ENCODE results near the gene COX4I2.
"Not testable (repeated sequence)": the region's sequence is repeated elsewhere in the genome, so short reads cannot be mapped to it uniquely, and the experiment has no call there.

COX4I2 gene

DNA sequence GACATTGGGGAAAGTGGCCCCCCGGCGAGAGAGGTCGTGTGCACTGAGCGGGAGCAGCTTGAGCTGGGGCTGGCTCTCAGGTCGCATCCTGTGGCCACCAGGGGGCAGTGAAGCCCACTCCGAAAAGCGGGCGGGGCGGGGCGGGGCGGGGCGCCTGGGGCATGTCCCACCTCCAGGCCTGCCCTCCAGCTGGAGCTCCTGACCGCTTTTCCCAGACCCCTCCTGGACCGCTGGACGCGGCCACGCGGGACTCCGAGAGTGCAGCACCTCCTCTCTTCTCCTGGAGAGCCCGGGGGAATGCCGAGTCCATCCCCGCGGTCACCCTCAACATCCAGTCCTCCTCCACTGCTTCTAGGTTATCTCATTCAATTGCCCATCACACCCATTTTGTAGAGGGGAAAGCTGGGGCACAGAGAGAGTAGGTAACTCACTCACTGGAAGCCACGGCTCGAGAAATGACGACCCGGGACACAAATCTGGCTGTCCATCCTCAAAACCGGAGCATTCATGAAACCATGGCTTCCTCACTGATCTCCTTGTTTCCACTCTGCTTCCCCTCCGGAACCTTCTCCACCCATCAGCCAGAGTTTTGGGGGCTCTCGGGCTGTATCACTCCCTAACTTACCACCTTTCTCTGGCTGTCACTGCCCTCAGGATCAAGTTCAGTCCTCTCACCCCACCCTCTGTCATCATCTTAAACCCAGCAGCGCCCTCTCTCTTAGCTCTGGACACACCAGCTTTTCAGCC is 24.1 kb downstream of the COX4I2 start:
- no peak for FAIRE-seq

DNA sequence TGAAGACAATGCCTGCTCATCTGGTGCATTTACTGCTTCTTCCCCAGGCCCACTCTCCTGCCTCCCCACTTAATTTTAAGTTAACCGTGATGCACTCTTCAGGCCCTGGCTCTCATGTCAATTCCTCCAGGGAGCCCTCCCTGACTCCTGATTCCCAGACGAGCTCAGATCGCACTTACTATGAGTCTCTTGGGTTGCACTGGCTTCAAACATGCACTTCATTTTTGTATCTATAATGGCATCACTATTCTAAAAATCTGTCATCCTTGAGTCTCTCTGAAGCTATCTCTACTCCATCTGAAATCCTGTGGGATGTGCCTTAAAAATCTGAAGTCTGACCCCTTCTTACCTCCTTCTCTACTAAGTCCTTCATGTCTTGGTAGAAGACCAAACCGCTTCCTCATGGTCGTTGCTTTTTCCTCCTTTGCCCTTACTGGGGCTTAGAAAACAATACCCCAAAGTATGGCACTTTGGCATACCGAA is 24.7 kb downstream of the COX4I2 start:
- no peak for FAIRE-seq

DNA sequence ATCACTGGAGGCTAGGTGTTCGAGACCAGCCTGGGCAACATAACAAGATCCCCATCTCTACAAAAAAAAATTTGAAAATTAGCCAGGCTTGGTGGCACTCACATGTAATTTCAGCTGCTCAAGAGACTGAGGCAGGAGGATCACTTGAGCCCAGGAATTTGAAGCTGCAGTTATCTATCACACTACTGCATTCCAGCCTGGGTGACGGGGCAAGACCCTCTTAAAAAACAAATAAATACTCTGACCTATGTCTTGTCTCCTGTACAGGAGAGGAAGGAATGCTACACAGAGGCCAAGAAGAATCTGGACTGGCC is 25.8 kb downstream of the COX4I2 start:
- no peak for FAIRE-seq

DNA sequence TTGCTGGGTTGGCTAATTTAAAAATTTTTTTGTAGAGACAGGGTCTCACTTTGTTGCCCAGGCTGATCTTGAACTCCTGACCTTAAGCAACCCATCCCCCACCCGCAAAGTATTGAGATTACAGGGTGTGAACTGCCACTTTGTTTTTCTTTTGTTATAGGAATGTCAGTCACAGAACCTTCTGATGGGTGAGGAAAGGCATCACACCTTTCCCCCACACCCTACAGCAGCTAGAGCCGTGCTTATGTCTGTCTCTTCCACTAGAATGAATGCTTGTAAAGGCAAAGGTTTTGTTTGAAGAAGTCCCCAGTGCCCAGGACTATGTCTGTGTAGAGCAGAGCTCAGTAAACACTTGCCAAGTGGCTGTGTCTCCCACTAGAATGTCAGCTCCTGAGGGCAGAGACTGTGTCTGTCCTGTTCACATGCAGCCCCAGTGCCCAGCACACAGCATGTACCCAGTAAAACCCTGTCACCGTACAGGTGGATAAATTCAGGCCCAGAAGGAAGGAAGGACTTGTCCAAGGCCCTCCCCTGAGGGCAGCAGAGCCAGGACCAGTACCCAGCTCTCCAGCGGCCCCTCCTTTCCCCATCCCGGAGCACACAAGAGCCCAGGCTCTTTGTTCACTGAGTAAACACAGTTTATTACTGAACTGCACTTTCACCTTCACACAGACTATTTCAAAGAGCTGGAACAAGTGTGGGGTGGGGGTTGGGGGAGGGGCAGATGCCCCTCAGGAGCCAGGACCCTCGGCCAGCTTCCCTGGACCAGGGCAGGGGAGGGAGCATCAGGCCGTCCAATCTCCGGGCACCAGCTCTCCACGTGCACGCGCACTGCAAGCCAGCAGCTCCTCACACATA is 26.4 kb downstream of the COX4I2 start:
- no peak for FAIRE-seq

DNA sequence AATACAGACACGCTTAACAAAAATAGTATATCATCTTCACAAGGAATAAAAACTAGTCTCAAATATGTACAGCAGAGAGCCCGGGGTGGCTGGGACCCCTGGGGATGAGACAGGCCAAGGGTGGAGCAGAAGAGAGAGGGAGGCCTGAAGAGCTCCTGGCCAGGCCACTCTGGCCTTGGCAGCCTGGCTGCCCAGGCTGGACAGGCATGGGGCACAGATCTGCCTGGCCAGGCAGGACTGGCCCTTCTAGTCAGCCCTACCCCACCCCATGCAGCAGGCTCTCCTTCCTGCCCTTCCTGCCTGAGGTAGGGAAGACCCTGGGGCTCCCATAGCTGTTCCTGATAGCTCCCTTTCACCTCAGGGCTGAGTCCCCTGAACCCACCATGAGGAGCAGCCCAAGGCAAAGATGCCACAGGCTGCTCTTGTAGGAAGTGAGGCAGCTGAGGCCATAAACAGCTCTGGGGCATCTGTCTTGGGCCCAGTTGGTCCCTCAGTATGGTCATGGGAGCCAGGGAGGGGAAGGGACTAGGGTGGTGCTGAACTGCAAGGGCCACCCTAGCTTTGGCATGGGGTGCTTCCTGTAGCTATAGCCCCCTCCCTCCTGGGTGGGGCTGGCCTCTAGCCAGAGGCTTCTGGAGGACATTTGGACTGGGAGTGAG is 27.1 kb downstream of the COX4I2 start:
- FAIRE-seq = no peak

DNA sequence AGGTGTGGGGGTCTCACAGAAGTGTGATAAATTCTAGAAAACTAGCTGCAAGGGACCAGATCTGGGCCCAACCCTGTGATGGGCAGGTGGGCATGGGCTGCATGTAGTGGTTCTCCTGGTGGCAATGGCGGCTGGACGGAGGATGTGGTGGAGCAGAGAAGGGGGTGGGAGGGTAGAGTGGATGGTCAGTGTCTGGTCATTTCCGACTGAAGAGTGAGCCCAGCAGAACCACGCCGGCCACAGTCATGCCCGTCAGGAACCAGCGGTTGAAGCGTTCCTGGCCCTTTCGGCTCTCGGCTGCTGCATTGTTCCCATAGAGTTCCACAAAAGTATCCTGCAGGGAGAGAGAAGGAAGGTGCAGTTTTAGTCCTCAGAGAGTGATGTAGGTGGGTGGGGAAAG is 28.0 kb downstream of the COX4I2 start:
- FAIRE-seq = no peak

DNA sequence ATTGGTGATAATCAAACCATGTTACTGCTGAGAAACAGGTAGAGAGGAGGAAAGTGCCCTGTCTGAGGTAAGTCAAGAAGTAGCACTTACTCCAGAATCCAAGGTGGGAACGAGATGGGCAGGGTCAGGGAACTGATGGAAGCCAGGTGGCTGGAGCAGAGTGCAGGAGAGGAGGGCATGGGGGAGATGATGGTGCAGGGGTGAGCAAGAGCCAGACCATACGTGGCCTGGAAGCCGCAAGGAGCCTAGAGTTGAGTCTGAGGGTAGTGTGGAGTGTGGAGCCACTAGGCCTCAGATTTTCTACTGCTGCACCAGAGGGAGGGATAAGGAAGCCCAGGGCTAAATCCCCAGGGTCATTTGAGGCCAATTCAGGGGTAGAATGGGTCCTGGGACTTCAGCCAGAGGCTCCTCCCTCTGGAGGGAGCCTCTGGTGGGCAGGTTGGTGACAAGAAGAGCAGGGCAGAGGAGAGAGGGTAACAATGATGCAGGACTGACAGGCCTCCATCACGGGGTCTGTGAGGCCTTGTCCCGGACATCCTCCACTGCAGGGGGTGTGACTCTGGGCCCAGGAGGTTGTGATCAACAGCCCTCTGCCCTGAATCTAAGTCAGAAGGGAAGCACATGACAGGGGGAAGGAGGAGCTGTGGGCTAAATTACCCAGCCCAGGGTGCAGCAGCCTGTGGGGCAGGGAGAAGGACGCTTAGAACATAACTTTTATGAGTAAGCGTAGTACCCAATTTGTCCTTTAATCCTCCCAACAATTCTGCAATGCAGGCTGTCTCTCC is 28.7 kb downstream of the COX4I2 start:
- no peak for FAIRE-seq

DNA sequence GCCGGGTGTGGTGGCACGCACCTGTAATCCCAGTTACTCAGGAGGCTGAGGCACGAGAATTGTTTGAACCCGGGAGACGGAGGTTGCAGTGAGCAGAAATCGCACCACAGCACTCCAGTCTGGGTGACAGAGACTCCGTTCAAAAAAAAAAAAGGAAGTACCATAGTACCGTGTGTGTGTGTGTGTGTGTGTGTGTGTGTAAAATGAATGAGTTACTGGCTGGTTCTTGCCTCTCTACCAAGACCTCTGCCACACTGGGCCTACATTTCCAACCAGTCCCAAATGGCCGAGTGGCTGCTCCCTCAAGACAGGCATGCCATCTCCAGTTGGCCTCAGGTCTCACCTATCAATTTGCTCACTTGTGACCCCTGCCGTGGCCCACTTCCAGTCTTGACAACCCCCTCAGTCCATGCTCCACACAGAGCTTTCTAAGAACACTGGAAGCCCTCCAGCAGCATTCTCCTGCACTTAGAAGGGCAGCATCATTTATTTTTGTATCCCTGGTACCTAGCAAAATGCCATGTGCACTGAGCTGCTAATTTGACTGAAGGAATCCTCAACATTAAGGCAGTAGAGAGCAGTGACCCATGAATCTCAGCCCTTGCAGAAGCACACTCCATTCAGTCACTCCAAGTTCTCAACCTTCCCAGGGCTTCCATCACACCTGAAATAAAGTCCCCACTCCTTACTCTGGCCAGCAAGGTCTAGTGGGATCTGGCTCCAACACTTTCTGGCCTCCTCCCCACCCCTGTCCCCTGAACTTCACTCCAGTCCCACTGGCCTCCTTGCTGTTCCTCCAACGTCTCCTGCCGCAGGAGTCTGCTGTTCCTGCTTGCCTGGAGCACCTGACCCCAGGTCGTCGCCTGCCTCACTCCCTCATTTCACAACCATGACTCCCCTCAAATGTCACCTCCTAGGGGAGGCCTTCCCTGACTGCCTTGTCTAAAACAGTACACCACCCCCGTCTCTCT is 29.9 kb downstream of the COX4I2 start:
- no peak for FAIRE-seq

DNA sequence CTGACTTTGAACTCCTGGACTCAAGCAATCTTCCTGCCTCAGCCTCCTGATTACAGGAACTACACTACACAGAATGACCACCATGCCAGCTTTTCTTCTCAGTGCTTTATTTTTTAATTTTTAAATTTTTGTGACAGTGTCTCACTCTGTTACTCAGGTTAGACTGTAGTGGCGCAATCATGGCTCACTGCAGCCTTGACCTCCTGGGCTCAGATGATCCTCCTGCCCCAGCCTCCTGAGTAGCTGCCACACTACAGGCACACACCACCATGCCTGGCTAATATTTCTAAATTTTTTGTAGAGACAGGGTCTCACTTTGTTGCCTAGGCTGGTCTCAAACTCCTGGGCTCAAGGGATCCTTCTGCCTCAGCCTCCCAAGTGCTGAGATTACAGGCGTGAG is 31.2 kb downstream of the COX4I2 start:
- not testable (repeated sequence) for FAIRE-seq

DNA sequence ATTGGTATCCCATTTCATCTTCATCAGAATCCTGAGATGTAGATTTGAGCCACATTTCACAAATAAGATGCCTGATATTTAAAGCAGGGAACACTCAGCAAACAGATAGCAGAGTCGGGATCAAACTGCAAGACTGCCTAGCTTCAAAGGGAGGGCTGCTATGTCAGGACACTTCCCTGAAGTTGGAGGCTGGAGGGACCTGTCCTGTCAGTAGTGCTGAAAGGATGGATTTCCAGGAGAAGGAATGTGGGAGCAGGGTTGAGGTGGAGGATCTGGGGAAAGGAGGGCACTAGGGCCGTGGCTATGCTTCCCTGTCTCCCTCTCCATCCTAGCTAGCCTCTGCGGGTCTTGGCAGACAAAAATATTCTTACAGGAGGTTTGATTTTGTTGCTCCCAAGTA is 32.2 kb downstream of the COX4I2 start:
- no peak for FAIRE-seq

DNA sequence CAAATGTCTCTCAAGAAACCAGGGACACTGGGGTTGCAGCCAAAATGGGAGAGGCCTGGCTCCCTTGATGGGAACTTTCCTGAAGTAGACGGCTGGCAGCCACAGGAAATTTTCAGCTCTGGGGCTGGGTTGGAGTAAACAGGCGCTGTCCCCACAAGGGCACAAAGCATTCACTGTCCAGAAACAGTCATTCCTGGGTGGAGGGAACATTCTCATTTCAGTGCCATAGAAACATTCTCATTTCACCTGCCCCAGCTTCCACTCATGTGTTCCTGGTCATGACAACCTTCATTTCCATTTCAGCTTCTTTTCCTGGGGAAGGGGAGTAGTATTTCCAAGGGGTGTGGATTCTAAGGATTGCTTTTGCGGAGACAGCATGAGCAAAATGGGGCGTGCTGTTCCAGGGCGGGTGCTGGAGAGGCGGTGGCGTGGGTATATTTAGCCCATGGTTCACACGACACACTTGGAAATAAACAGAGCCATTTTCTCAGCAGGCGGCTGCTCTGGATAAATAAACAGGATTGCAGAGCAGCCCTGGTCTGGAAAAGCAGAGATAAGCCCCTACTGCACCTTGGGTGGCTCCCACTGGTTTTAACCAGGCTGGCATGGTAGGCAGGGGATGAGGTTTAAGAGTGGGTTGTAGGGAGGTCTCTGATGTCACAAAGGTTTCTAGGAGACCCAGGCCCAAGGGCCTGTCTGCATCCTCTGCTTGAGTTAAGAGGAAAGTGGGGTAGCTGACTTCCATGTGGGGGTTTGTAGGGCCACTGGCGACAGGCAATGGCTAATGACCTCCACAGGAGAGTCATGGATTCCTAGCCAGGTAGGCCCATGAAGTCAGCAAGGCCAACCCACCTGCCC is 32.9 kb downstream of the COX4I2 start:
- FAIRE-seq = no peak

DNA sequence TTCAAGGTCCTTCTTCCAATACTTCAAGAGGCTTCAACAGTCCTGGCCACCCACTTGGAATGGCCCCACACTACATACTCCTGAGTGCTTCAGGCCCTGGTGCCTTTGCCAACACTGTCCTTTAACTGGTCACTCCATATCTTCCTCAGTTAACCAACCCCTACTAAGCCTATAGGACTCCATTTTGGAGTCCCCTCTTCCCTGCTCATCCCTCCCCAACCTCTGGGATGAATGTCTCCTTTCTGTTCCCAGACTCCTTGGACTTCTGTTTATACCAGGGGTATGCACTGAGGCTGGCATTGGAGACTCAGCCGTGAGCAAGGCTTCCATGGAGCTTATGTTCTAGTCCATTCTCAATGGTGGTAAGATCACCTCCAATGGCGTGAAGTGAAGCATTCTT is 33.6 kb downstream of the COX4I2 start:
- no peak for FAIRE-seq

DNA sequence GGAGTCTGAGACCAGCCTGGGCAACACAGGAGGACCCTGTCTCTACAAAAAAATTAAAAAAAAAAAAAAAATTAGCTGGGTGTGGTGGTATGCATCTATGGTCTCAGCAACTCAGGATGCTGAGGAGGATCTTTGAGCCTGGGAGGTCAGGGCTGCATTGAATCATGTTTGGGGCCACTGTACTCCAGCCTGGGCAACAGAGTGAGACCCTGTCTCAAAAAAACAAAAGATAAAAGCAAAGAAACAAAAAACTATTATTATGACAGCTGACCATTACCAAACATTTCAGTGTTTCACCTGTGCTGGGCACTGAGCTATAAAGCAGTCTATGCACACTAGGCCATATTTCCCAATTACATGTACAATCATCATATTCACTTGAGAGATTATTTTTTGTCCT is 35.7 kb downstream of the COX4I2 start:
- FAIRE-seq = no peak

DNA sequence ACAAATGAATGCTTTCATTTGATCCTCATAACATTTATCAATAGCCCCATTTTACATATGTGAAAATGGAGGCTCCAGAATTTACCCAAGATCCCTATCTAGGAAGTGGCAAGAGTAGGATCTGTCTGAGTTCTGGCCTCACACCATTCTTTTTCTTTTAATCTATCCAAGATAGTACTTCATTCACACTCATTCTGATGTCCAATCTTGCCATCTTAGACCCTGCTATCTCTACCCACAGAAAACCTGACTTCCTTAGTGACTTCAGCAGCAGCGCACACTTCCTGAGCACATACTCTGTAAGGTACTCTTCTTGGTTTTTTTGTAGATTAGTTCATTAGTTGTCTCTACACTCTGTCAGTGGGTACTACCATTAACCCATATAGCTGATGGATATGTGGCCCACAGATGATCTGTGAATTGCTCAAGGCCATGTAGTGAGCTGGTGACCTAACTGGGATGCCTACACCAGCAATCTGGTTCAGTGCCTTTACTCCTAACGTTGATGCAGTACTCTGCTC is 36.3 kb downstream of the COX4I2 start:
- no peak for FAIRE-seq

DNA sequence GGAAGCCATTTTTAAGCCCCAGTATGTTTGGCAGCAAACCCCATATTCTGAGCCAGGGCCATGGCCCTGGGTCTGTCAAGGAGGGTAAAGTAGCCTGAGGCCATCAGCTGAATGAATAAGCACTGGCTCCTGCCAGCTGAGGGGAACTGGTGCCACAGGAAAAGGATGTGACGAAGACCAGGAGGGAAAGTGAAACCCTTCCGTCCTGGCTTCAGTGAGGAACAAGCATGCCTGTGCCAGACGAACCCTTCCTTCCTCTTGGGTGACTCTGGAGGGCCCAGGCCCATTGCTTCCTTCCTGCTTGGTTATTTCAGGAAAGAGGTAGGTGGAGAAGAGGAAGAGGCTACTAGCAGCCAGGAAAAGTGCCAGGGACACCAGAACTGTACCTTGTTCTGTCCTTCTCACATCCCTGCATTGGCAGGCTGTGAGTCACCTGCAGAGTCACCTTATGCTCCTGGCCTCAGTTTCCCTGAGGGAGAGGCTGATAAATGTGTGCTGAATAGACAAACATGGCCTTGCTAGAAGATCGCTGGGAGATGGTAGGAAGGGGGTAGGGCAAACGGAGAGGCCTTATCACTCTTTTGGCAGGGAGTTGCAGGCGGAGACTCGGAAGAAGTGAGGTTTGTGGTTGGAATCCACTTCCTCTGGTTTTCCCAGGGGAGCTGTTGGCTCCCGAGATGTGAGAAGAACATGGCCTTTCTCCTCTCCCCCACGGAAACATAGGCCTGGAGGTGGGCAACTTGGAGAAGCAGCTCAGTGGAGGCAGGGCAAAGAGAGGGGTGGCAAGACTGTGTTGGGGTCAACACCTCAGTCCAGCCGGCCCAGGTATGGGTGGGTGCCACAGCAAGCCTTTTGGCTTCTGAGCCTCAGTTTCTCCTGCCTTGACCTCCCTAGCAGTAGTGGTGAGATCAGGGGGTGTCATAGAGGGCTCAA is 37.4 kb downstream of the COX4I2 start:
- FAIRE-seq = no peak

DNA sequence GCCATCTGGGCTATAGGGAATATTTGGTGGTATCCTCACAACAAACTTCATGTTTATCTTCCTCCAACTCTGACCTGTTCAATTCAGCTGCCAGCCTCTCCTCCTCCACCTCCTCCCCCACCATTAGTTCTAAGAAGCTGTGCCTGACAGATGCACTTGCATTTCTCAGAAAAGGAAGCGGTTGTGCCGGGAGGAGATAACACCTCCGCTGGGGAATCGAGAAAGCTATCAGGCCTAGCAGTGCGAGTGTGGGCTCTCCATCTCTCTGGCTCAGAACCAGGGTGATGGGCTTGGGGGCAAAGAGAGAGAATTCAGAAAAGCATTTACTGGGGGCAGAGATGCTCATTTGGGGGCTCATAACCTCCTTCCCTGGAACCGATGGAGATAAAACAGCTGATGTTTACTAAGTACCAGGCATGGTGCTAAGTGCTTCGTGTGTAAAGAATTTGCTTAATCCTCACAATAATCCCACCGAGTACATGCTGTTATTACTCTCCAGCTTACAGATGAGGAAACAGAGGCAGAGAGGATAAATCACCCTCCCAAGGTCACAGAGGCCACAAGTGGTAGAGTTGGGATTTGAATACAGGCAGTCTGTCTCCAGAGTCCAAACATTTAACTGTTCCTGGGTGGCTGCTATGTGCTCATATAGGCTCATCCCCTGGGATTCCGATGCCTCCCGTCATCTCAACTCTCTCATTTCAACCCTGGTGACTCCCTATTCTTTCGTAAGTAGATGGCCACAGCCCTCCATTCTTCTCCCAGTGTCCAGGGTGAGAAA is 38.3 kb downstream of the COX4I2 start:
- FAIRE-seq = no peak

DNA sequence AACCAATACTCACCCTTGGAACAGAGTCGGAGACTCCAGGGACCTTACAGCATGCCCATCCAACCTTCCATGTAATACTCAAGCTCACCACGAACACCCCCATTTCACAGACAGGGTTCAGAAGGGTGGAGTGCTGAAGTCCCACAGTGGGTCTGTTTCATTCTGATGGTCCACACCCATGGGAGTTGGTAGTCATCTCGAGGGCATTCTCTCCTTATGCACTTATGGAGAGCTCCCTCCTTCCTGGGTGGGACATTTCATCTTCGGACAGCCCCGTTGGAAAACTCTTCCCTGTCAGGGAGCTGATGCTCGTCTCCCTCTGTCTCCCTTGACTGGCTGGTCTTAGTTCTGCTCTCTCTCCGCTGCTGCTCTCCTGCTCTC is 38.9 kb downstream of the COX4I2 start:
- no peak for FAIRE-seq

DNA sequence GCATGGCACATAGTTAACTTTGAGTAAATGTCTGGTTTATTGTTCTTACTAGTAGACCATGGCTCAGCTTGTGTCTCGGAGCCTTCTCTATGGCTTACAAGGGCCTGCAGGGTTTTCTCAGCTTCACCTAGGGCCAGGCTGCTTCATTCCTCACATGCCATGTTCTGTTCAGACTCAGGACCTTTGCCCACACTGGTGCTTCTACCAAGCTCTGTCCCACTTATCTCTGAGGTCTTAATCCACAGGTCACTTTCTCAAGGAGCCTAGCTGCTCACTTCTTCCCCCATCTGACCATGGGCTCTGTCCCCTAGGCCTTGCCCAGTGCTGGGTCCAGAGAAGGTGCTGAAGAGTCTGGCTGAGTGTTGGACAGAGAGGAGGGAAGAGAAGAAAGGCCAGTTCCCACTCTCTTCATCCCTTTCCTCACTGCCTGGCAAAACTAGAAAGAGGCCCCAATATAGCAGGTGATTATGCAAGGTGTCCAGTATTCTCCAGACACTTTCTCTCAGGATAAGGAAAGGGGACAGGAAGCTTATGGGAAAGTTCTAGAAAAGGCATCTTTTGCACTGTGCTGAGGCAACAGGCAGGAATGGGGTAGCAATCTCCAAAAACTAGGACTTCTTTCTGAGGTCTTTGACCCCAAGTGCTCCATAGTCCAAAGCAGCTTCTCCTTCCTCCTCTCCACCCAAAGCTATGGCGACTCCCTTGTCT is 40.0 kb downstream of the COX4I2 start:
- no peak for FAIRE-seq
